Panc1 (cell line): ENCODE results near the gene ARHGDIB.

Experiments
- POLR2AphosphoS5 ChIP-seq: IDR thresholded peaks from 2 replicates; pipeline ENCODE4 v1.6.1; 2012; ENCODE audit warnings: mild to moderate bottlenecking, low read depth, low read length, moderate library complexity
- TF ChIP-seq, protein P1 (sequence below): fragments of 450-650 bp; IDR thresholded peaks from 2 replicates; pipeline ENCODE4 v1.5.1; 2017; ENCODE audit warnings: mild to moderate bottlenecking

DNA sequence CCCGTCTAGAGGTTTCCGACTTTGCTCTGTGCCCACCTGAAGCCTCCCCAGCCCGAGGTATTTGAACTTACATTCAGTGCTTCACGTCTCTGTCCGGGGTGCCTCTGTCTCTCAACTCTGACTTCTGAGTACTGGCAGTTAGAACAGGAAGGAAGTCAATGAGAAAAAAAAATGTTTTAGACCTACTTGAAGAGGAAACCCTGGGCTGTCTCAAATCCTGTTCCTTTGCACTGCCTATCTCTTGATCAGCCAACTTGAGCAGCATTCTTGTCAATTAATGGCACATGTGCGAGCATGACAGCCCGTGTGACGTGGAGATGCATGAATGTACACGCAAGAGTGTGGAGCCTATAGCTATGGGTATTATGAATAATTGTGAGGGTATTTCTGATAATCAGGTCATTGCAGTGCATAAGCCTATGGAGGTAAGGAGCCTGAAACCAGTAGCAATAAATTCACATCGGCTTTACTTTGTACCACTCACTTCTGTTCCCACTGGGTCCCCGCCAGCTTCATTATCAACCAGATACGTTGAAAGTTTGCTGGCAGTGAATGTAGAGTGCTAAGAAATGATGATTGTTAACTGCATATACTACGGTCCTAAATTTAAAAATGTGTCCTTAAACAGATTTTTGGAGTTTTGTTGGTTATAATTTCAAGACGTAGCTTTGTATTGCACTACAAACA lies at the start of gene ARHGDIB:
- TF ChIP-seq, protein P1, sequence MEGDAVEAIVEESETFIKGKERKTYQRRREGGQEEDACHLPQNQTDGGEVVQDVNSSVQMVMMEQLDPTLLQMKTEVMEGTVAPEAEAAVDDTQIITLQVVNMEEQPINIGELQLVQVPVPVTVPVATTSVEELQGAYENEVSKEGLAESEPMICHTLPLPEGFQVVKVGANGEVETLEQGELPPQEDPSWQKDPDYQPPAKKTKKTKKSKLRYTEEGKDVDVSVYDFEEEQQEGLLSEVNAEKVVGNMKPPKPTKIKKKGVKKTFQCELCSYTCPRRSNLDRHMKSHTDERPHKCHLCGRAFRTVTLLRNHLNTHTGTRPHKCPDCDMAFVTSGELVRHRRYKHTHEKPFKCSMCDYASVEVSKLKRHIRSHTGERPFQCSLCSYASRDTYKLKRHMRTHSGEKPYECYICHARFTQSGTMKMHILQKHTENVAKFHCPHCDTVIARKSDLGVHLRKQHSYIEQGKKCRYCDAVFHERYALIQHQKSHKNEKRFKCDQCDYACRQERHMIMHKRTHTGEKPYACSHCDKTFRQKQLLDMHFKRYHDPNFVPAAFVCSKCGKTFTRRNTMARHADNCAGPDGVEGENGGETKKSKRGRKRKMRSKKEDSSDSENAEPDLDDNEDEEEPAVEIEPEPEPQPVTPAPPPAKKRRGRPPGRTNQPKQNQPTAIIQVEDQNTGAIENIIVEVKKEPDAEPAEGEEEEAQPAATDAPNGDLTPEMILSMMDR = no peak
- no peak for TF ChIP-seq POLR2AphosphoS5
